ENCODE results near the gene RRM2.

Gene RRM2

DNA sequence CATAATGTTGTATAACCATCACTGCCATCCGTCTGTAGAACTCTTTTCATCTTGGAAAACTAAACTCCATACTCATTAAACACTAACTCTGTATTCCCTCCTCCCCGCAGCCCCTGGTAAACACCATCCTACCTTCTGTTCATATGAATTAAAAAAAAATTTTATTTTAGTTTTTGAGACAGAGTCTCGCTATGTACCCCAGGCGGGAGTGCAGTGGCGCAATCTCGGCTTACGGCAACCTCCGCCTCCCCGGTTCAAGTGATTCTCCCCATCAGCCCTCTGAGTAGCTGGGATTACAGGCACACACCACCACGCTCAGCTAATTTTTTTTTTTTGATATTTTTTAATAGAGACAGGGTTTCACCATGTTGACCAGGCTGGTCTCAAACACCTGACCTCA, 52.9 kb downstream of the RRM2 start:
- no peak for DNase-seq

DNA sequence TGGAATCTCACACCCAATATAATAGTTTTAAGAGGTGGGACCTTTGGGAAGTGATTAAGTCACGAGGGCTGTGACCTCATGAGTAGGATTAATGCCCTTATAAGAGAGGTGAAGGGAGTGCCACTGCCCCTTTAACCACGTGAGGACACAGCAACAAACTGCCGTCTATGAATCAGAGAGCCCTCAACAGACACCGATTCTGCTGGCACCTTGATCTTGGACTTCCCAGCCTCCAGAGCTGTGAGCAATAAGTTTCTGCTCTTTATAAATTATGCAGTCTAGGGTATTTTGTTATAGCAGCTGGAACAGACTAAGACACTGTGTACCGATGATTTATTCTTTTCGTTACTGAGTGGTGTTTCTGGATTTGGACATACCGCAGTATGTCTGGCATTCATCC, 56.2 kb downstream of the RRM2 start:
- no peak for DNase-seq

DNA sequence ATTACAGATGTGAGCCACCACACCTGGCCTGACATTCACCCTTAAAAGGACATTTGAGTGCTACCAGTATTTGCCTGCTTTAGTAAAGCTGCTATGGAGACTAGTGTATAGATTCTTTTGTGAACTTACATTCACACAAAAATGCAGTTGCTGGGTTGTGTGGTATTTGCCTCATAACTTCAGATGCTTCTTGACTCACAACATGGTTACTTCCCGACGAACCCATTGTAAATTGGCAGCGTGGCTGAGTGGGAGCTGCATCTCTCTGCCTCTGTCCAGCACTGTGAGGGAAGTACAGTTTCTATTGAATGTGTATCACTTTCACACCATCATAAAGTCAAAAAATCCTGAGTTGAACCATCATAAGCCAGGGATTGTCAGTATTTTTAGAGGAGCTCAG, 56.9 kb downstream of the RRM2 start:
- no peak for DNase-seq

DNA sequence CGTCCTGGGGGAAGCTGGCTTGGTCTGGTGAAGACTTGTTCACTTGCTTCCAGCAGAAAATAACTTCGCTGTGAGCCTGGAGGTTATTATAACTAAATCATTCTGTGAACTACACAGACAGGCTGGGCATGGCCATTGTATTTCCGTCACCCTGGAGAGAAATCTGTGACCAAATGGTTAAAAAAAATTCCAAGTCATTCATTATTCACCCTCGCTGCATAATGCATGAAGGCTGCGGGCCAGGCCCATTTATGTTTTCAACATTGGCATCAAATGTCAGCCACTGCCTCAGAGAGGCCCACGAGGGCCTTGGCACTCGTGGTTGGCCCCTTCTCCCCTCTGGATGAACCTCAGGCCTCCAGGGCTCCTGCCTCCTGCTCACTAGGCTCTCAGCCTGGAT, 57.7 kb downstream of the RRM2 start:
- DNase-seq = no peak

Measured in stimulated activated CD4-positive, alpha-beta T cell treated with anti-CD3 and anti-CD28 coated beads, Interleukin-1b, Interleukin-23, amount 100 ng/mL, for 48 hours (primary cell).